ENCODE data around the gene ESYT2.

Gene ESYT2

GRCh38 chr7:158805937-158806336 is 23.4 kb downstream of the ESYT2 start:
- no peak for DNase-seq (ENCODE audit: low read depth in 2 of 2)

- DNase-seq (ENCODE audit: low read depth in 2 of 2): no peak
Observed at GRCh38 chr7:158805414-158805813, 23.9 kb downstream of the ESYT2 start.

GRCh38 chr7:158804335-158804734 is 25.0 kb downstream of the ESYT2 start:
- no peak for DNase-seq (ENCODE audit: low read depth in 2 of 2)

GRCh38 chr7:158803367-158803969 is 25.8 kb downstream of the ESYT2 start:
- no peak for DNase-seq (ENCODE audit: low read depth in 2 of 2)

- no peak for DNase-seq (ENCODE audit: low read depth in 2 of 2)
Observed at GRCh38 chr7:158802535-158803366, 26.6 kb downstream of the ESYT2 start.

GRCh38 chr7:158798741-158799140 is 30.6 kb downstream of the ESYT2 start:
- DNase-seq (ENCODE audit: low read depth in 2 of 2): no peak

- DNase-seq (ENCODE audit: low read depth in 2 of 2): no peak
Observed at GRCh38 chr7:158796667-158797066, 32.6 kb downstream of the ESYT2 start.

- no peak for DNase-seq (ENCODE audit: low read depth in 2 of 2)
Observed at GRCh38 chr7:158795272-158795671, 34.0 kb downstream of the ESYT2 start.

- no peak for DNase-seq (ENCODE audit: low read depth in 2 of 2)
Observed at GRCh38 chr7:158791107-158791506, 38.2 kb downstream of the ESYT2 start.

- no peak for DNase-seq (ENCODE audit: low read depth in 2 of 2)
Observed at GRCh38 chr7:158789842-158790241, 39.5 kb downstream of the ESYT2 start.

- DNase-seq (ENCODE audit: low read depth in 2 of 2): no peak
Observed at GRCh38 chr7:158786898-158787297, 42.4 kb downstream of the ESYT2 start.

GRCh38 chr7:158784270-158784669 is 45.0 kb downstream of the ESYT2 start:
- DNase-seq (ENCODE audit: low read depth in 2 of 2): no peak

GRCh38 chr7:158783595-158783994 is 45.7 kb downstream of the ESYT2 start:
- no peak for DNase-seq (ENCODE audit: low read depth in 2 of 2)

- DNase-seq (ENCODE audit: low read depth in 2 of 2): no peak
Observed at GRCh38 chr7:158782761-158783401, 46.4 kb downstream of the ESYT2 start.

GRCh38 chr7:158781974-158782664 is 47.2 kb downstream of the ESYT2 start:
- DNase-seq (ENCODE audit: low read depth in 2 of 2): no peak

- DNase-seq (ENCODE audit: low read depth in 2 of 2): no peak
Observed at GRCh38 chr7:158781217-158781973, 47.9 kb downstream of the ESYT2 start.

- no peak for DNase-seq (ENCODE audit: low read depth in 2 of 2)
Observed at GRCh38 chr7:158779061-158780000, 50.0 kb downstream of the ESYT2 start.

GRCh38 chr7:158778471-158778870 is 50.8 kb downstream of the ESYT2 start:
- DNase-seq (ENCODE audit: low read depth in 2 of 2): no peak

- no peak for DNase-seq (ENCODE audit: low read depth in 2 of 2)
Observed at GRCh38 chr7:158777793-158778192, 51.5 kb downstream of the ESYT2 start.

GRCh38 chr7:158776474-158776873 is 52.8 kb downstream of the ESYT2 start:
- no peak for DNase-seq (ENCODE audit: low read depth in 2 of 2)

Measured in stimulated activated CD4-positive, alpha-beta T cell treated with anti-CD3 and anti-CD28 coated beads, Interleukin-1b, Interleukin-23, amount 100 ng/mL, for 1 hour (primary cell).